ENCODE data around the gene NUDT3. TPM values are rescaled to one million over a fixed set of nuclear protein-coding genes. Genes with fewer than 3 reads are reported as not detected.

Gene NUDT3
- total and polyA plus RNA-seq, 9 of the 15 experiments (the other 6 are each of a cell fraction or from before 2014, with no cell fraction given): 5.4 to 81.2 (median 56.4) TPM

GRCh38 chr6:34340906-34341480 is 51.5 kb downstream of the NUDT3 start:
- no peak overlapping the region for H2AFZ ChIP-seq (ENCODE audit: low read depth, low read length)
- H3K4me2 ChIP-seq (ENCODE audit: insufficient read depth, low read length): no peak overlapping the region
- FAIRE-seq: no peak

More at GRCh38 chr6:34340906-34341480, 51.5 kb downstream of the NUDT3 start:
- WGBS (ENCODE audit: insufficient coverage, low coverage, missing lambda C conversion rate): 74% methylated on average over 3 of the region's 3 CpGs
- BruUV-seq (replicated peaks): no TSS peak
- H3K9me3 ChIP-seq (replicated peaks; ENCODE audit: control insufficient read depth, insufficient read depth, low read depth, low read length): no peaks in the 10 kb centered on the region
- H4K20me1 ChIP-seq (replicated peaks; ENCODE audit: control insufficient read depth, insufficient read depth, low read length): peaks cover 14% of the 10 kb centered on the region
- peaks cover 56% of the 10 kb centered on the region; the same call in 2 of the 3 replicates for H3K36me3 ChIP-seq (ENCODE audit: control insufficient read depth, insufficient read depth, low read length)
- in situ Hi-C loops (cut with MboI) (no loop called here), intact Hi-C loops (cut with micrococcal nuclease) (no loop called here)
- no peak for DNase-seq (ENCODE audit: extremely low read depth in 1 of 4, low spot score in 3 of 4)
- H3K27ac ChIP-seq (ENCODE audit: extremely low read depth, low read depth, low read length): no peak overlapping the region
- H3K4me1 ChIP-seq (replicated peaks in 1 of 2; ENCODE audit: control insufficient read depth in 2 of 2, insufficient read depth in 2 of 2, low read length in 2 of 2): peaks cover 0 to 14% of the 10 kb centered on the region in 2 experiments; a peak in 2 of 5 replicates
- ATAC-seq: no peak
- no peak overlapping the region for H3K4me3 ChIP-seq
- H3K9ac ChIP-seq (ENCODE audit: insufficient read depth in 1 of 2, low read depth in 2 of 2, low read length in 2 of 2): no peak overlapping the region
- H3K27me3 ChIP-seq (ENCODE audit: control insufficient read depth in 2 of 2, insufficient read depth in 2 of 2, low read length in 2 of 2): no peaks in the 10 kb centered on the region
- CTCF ChIA-PET (ENCODE audit: low intra/inter-chr PET ratio): no interaction called here
- H3K9me1 ChIP-seq (ENCODE audit: control insufficient read depth, insufficient read depth, low read length): no peaks in the 10 kb centered on the region
- POLR2A ChIA-PET: interaction anchor here (1.1 to 5.4 kb wide), 4 partner anchors 11 to 15 kb away, joined by 4 to 27 read pairs (median 4); no protein-coding TSS in a partner anchor
- TF ChIP-seq ZNF75A (CRISPR knock-in tag; IDR thresholded peaks at IDR 0.05) (no peak), TFE3 (CRISPR knock-in tag; IDR thresholded peaks at IDR 0.05) (peak; percentile 78), TOE1 (IDR thresholded peaks at IDR 0.05; ENCODE audit: borderline replicate concordance) (no peak), TOE1 (CRISPR knock-in tag; IDR thresholded peaks at IDR 0.05; ENCODE audit: borderline replicate concordance, low read depth) (no peak), CAMTA2 (CRISPR knock-in tag; conservative IDR thresholded peaks at IDR 0.05) (no peak)
- TF ChIP-seq, protein P1, sequence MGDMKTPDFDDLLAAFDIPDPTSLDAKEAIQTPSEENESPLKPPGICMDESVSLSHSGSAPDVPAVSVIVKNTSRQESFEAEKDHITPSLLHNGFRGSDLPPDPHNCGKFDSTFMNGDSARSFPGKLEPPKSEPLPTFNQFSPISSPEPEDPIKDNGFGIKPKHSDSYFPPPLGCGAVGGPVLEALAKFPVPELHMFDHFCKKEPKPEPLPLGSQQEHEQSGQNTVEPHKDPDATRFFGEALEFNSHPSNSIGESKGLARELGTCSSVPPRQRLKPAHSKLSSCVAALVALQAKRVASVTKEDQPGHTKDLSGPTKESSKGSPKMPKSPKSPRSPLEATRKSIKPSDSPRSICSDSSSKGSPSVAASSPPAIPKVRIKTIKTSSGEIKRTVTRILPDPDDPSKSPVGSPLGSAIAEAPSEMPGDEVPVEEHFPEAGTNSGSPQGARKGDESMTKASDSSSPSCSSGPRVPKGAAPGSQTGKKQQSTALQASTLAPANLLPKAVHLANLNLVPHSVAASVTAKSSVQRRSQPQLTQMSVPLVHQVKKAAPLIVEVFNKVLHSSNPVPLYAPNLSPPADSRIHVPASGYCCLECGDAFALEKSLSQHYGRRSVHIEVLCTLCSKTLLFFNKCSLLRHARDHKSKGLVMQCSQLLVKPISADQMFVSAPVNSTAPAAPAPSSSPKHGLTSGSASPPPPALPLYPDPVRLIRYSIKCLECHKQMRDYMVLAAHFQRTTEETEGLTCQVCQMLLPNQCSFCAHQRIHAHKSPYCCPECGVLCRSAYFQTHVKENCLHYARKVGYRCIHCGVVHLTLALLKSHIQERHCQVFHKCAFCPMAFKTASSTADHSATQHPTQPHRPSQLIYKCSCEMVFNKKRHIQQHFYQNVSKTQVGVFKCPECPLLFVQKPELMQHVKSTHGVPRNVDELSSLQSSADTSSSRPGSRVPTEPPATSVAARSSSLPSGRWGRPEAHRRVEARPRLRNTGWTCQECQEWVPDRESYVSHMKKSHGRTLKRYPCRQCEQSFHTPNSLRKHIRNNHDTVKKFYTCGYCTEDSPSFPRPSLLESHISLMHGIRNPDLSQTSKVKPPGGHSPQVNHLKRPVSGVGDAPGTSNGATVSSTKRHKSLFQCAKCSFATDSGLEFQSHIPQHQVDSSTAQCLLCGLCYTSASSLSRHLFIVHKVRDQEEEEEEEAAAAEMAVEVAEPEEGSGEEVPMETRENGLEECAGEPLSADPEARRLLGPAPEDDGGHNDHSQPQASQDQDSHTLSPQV (IDR thresholded peaks at IDR 0.05): 0 out of 2 replicates have a peak, but pooled peaks have one; percentile 16
- peaks cover 93% of the 10 kb centered on the region for H3K79me2 ChIP-seq (ENCODE audit: control insufficient read depth, insufficient read depth, low read length)
